Measurements from ENCODE around the gene ATP6V1G1.
"Not testable (repeated sequence)": the region's sequence is repeated elsewhere in the genome, so short reads cannot be mapped to it uniquely, and the experiment has no call there.

ATP6V1G1 gene, protein sequence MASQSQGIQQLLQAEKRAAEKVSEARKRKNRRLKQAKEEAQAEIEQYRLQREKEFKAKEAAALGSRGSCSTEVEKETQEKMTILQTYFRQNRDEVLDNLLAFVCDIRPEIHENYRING

DNA sequence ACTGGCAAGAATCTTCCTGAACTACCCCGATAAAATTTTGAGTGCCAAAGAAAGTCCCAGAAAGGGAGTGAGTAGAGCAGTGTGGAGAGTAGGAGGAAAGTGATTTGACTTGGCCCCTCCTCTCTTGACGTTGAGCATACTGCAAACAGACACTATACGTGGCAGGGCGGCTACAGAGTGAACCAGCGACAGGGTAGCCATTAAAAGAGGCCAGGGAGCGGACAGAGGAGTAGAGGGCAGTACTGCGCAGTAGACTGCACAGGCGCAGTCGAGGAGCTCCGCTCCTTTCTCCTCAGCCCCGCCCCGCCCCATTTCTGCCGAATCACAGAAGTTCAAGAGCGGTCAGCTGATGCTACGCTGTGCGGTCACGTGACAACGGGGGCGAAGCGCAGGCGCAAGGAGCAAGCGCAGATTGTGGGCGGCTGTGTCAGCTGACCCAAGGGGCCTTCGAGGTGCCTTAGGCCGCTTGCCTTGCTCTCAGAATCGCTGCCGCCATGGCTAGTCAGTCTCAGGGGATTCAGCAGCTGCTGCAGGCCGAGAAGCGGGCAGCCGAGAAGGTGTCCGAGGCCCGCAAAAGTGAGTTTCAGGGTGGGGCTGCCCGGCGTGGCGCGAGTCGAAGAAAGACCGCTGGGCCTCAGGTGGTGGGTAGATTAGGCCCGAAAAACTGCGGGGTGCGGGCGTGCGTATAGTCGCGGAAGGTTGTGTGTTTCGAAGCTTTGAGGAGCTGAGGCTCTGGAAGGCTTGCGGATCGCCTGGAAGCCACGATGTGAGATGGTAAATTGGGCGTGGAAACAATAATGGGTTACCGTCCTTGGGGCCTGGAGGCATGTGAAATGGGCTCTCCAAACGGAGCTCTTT is at the start of gene ATP6V1G1:
Gene ATP6V1G1 (plus strand): TSS at position 425 of the 858 bp plus-strand sequence. CDS start 70 bp downstream, at position 495.
- FAIRE-seq, result no peak

DNA sequence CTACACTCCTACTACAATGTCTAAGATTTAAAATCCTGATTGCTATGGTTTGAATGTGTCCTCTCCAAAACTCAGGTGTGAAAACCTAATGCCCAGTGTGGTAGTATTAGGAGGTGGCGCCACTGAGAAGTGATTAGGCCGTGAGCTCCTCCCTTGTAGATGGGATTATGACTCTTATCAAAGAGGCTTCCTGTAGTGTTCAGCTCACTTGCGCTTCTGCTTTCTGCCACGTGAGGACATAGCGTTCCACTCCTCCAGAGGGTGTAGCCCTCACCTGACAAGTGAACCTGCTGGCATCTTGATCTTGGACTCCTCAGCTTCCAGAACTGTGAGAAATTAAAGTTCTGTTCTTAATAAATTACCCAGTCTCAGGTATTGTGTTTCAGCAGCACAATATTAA is 49.3 kb upstream of the ATP6V1G1 start:
- FAIRE-seq, result no peak

DNA sequence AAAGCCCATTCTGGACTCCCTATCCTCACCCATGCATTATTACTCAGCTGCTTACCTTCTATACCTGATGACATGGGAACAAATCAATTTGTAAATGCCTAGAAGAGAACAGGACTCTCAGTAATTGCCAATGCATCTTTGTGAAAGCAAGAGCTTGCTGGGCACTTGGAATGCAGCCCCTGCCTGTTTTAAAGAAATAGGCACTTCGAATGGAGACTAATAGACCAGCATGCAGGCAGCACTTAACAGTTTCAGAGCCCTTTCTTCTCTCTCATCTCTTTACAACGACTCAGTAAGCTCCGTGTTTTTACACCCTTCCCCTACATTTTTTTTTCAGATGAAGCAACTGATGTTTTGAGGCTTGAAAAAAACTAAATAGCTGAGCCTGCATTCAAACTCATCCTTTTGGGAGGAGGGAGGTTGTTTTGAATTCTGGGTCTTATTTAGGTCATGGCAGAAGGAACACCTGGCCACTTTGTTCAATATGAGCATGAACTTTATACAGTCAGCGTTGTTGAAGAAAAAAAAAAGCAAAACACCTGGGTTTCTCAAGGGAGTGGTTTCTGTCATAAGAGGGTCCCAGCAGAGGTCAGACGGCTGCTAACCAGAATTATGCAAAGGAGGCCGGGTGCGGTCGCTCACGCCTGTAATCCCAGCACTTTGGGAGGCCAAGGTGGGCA is 47.7 kb upstream of the ATP6V1G1 start:
- no peak for FAIRE-seq

DNA sequence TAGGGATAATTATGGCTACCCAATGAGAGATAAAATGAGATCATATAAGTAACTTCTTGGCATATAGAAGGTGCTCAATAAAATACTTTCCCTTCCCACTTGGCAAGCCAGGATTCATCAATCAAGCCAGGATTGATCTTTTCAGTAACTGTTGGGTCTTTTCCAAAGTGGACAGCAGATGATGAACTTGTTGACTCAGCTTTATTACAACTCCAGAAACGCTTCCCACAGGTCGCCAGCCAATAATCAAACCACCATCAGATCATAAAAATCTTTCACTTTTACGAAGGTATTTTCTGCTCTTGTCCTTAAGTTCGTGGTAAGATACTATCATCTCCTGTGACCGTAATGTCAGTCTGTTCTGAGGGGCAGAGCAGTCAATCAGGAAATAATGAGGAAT is 42.5 kb upstream of the ATP6V1G1 start:
- FAIRE-seq, result no peak

DNA sequence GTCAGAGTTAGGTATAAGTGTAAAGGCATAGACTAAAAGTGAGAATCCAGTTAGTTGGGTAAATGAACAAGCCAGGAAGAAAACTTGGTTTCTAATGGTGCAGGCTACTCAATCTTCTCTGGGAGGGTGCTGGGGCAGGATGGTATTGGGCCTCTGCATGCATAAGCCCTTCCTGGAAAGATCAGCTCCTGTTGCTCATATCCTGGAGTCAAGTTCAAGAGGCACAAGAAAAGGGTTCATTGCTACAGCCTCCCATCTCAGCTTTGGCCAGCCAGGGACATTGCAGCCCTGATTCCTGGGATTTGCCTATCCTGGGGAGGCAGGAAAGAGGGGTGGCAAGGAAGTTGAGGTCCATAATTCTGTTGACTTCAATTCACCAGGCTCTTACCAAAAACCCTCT is 40.7 kb upstream of the ATP6V1G1 start:
- FAIRE-seq, result no peak

DNA sequence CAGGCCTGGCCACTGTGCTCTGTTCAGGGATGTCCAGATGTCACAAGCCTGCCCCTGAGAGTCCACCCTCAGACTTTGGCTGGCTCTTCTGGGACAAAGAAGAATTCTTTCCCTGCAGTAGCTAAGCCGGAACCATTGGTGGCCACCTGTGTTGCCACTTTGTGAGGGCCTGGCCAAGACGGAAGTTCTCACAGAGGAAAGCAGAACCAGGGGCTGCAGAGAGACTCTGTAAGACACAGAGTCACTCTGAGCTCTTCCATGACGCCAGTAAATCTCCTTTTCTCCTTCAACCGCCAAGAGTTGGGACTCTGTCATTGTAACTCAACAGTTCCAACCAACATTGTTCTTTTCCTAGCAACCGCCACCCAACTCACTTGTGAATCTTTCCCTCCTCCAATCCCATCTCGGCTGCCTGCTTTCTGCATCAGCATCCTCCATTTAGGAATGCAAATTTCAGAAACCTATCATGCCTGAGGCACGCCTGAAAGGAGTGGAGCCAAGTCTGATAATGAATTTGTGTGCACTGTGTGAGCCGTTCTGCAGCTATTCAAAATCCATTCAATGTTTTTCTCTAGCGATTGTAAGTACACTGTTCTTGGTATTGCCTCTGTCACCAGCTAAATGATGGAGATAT is 37.8 kb upstream of the ATP6V1G1 start:
- no peak for FAIRE-seq

DNA sequence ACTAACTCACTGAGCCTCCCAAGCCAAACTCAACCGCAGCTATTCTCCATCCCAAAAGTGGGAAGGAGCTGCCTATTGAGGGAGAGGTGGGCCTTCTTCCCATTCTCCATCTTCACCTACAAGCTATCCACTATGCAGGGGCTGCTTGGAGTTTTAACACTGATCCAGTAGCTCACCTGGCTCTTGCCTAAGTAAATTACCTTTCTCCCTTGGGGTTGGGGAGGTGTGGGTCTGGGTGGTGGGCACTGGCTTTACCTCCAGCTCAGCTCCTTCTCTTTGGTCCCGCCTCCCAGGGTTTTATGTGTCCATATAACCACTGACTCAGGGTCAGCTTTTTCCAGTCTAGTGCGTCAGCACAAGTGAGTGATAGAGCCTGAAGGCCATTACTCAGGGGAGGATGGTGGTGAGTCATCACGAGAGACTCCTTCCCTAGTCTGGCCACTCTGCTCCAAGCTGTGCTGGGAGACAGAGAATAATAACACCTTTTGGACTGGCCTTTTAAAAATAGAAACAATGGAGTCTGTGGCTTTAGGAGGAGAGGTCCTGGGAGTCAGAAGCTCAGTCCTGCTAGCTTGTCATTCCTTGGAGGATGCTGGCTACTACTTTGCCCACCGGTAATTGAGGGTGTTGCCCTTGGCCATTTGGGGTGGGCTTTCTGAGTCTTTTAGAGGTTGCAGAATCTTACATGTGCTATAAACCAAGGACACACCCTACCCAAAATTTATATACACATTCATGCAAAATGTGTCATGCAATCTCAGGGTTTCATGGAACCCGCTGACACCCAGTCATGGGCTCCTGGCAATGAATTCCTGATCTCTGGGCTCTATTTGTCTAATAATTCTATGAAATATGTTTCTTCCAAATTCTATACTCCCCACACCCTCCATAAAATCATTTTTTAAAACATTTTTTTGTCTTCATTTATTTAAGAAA is 35.6 kb upstream of the ATP6V1G1 start:
- FAIRE-seq, result no peak

DNA sequence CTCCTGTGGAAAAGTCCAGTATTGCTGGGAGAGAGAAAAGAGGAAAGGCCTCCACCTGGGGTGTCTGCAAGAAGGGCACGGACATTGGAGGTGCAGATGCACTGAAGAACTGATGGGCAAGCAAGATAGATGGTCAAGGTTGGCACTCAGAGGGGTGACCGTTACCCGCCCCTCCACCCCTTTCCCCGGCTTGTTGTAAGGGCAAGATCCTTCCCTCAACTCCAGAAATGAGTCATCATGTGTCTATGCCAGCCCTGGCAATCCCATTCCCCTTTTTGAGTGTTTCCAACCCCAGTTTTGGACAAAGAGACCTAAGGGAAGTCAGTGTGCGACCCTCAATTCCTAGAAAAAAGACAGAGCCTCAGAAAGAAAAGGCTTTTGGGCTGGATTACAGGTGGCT is 34.9 kb upstream of the ATP6V1G1 start:
- no peak for FAIRE-seq

DNA sequence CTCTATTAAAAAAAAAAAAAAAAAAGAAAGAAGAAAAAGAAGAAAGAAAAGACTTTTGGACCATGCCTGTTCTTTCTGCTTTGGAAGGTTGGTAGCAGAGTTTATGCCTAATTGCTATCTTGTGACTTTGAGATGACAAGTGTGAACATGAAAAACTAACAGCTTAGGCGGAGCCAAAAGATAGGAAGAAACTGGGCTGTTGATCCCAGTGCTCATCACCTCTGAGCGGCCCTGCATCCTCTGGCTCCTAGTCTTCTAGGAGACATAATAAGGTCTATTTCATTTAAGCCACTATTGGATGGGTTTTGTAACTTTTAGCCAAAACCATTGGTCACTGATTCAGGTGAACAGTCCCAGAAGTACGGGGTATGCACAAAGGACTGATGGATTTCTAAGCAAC is 34.4 kb upstream of the ATP6V1G1 start:
- no peak for FAIRE-seq

DNA sequence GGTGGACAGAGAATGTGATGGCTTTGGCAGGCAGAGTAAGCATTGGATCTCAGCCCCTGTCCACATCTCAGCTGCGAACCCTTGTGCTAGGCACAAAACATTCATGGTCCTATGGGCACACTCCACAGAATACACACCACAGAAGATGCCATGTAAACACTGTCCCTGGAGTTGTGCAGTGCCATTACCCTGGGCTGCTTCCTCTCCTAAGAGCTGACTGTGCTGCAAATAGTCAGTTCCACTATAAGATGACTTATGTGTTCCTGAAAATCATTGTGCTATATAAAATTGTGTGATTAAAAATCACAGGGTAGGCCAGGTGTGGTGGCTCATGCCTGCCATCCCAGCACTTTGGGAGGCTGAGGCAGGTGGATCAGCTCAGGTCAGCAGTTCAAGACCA is 31.9 kb upstream of the ATP6V1G1 start:
- FAIRE-seq, result no peak

DNA sequence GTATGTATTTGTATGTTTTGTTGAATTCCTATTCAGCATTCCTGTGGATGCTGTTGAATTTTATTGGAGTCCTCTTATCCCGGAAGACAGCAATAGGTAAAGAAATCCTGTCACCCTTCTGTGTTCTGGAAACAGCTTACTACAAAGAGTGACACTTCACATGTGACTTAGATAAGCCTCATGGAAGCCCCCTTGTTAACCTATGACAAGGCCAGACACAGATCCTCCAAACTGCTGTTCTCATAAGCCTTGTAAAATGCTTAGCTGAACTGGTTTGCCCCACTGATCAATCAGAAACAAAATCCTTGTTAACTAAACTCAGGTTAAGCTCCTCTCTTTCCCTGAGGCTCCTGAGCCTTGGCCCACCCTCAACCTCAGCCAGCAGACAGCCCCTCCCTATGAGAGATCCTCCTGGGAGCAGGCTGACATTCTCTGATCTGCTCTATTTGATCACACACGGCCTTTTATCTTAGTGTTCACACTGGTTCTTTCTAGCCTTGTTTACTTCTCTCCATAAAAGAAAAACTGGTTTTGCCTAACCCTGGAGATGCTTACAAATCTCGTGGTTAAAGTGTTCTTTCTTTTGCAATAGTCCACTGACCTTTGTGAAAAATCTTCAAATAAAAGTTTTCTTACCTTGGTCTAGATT is 29.4 kb upstream of the ATP6V1G1 start:
- FAIRE-seq, result no peak

DNA sequence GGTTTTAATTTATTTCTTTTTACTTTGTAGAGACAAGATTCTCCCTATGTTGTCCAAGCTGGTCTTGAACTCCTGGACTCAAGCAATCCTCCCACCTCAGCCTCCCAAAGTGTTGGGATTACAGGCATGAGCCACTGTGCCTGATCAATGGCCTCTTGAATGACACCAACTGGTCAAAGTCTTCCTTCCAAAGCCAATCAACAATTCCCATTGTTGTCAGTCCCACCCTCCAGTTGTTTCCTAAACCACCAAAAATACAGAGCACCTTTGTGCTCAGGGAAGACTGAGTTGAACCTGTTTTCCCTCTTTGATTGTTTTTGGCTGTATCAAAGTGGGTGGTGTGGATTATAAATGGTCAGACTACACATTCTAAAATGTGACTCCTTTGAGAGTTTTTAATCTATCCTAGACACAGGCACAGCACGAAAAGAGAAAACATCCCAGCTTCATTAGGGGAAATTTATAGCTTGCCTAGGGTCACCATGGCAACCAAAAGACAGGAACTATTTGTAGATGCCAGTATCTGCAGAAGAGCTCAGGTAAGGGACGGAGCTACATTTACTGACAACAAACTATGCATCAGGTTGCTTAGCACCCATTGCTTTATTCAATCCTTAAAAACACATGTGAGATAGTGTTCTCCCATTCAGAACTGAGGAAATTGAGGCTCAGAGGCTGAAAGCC is 27.6 kb upstream of the ATP6V1G1 start:
- no peak for FAIRE-seq

DNA sequence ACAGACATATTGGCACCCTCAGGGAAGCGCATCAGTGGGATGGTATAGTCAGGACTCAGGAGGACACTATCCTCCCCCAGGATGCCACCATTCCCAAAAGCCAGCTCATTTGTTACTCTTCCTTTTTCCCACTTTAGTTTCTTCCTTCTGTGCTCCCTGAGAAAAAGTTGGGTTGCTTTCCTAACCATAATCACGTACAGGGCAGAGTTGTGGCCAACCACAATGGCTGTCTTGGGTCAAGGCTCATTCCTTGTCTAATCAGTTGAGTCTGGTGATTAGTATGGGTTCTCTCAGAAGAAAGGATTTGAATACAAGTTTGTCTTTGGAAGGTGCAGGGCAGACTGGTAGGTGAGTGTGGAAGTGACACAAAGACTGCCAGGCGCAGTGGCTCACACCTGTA is 26.6 kb upstream of the ATP6V1G1 start:
- no peak for FAIRE-seq

DNA sequence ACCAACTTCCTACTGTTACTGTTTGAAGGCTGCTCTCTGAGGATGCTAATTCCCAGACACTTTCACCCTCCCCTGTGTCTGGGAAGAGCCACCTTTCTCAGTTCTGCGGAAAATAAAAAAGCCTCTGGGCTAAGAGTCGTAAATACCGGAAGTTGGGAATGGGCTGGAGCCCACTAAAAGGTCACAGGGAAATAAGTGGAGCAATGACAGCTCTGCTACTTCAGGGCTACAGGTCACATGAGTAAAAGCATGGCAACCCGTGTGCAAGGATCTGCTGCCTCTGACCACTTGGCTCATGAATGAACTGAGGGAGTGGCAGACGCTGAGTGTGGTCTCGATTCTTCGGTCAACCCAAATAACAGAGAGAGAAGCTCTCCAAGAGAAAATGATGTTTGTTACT is 25.8 kb upstream of the ATP6V1G1 start:
- FAIRE-seq, result no peak

DNA sequence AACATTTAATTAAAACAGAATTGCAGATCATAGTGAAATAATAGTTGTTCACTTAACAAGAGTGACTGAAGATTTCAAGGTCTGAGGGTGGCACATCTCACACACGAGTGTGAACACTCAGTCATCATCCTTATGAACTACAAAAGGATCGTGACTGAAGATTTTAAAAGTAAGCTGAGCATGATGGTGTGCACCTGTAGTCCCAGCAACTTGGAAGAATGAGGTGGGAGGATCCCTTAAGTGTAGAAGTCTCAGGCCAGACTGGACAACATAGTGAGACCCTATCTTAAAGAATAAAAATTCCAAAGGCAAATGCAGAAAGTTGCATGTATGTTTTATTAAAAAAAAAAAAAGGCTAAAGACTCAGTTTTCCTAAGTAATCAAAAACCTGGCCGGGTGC is 22.4 kb upstream of the ATP6V1G1 start:
- no peak for FAIRE-seq

DNA sequence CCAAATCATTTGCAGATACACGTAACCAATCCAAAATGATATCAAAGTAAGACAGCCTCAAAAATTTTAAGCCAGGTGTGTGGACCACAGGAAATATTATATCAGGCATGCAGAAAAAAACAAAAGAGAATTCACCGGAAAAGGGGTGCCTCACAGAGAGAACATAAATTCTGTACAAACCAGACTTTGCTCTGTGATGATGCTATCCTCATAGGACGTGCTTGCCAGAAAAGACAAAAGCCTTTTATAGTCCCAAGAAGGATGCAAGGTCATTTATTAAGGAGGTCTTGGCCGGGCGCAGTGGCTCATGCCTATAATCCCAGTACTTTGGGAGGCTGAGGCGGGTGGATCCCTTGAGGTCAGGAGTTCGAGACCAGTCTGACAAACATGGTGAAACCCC is 16.8 kb upstream of the ATP6V1G1 start:
- no peak for FAIRE-seq

DNA sequence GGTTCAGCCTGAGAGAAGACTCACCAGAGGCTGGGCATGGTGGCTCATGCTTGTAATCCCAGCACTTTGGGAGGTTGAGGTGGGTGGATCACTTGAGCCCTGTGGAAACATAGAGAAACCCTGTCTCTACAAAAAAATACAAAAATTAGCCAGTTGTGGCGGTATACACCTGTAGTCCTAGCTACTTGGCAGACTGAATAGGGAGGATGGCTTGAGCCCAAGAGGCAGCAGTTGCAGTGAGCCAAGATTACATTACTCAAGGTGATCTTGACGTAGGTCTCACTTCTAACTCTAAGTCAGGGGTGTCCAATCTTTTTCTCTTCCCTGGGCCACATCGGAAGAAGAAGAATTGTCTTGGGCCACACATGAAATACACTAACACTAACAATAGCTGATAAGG is 16.2 kb upstream of the ATP6V1G1 start:
- no peak for FAIRE-seq

DNA sequence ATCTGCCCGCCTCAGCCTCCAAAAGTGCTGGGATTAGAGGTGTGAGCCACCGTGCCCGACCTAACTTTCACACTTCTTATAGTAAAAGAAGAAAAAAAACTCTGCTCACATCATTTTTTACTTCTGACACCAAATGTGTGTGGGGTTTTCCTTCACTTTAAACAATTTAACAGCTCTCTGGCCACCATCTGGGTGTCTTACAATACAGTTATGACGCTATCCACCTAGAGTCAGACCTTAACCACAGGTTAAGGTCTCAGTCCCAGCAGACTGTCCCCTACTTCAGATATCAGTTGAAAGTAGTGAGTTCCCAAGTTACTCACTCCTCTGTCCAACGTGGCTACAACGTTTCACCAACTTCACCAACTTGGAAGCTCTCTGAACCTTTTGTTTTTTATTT is 15.4 kb upstream of the ATP6V1G1 start:
- no peak for FAIRE-seq

DNA sequence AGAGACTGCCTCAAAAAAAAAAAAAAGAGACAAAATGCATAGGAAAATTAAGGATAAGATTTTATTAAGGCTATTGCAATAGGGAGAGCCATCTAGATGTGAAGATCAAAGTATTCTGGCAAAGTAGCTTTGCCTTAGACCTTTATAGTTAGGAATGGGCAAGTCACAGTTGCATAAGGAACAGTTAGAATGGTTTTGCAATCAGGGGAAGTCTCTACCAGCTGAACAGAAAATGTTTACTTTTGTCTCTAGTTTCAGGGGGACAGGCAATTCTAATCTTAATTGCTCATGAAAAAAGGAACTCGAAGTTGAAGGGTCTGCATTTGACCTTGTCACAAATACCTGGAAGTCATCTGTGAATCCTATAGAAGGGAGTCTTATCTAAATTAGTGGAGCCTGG is 13.1 kb upstream of the ATP6V1G1 start:
- FAIRE-seq, result no peak

DNA sequence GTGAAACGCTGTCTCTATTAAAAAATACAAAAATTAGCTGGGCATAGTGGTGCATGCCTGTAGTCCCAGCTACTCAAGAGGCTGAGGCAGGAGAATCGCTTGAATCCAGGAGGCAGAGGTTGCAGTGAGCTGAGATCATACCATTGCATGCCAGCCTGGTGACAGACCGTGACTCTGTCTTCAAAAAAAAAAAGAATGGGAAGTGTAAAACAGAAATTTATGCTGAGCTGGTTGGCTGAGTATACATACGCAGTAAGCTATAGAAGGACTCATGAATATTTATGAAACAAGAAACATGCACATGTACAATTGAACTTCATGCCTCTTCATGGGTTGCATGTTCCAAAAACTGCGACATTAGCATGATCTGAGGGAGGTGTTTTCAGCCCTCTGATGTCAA is 10.8 kb upstream of the ATP6V1G1 start:
- FAIRE-seq, result not testable (repeated sequence)

DNA sequence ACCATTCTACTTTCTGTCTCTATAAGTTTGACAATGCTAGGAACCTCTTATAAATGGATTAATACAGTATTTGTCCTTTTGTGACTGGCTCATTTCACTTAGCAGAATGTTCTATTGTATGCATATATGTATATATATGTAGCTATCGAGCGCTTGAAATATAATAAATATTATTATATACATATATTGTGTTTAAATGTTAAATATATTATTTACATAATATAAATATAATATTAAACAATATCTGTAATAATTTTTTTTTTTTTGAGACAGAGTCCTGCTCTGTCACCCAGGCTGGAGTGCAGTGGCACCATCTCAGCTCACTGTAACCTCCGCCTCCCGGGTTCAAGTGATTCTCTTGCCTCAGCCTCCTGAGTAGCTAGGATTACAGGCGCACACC is 9.4 kb upstream of the ATP6V1G1 start:
- not testable (repeated sequence) for FAIRE-seq
